OCI-LY1 (cell line): ENCODE measurements around the gene RBPJL.

Source experiments
- H2AFZ ChIP-seq: fragments of 200-600 bp; sonication (generic), shearing (Covaris generic); 2 replicates; pipeline ENCODE4 v1.6.0; 2014; ENCODE audit warnings: antibody characterized with exemption, mild to moderate bottlenecking, low read length
- H3F3A ChIP-seq: fragments of 200-600 bp; sonication (generic), shearing (Covaris generic); 2 replicates; pipeline ENCODE4 v1.6.0; 2014; ENCODE audit warnings: mild to moderate bottlenecking, antibody characterized with exemption, low read length, moderate library complexity; ENCODE audit not compliant: insufficient read depth
- H3K27ac ChIP-seq: fragments of 200-600 bp; sonication (generic); 2 replicates; pipeline ENCODE4 v1.5.1; 2014; ENCODE audit warnings: low read length, mixed run types, mild to moderate bottlenecking, low read depth; ENCODE audit not compliant: poor library complexity, severe bottlenecking
- H3K27me3 ChIP-seq: fragments of 200-600 bp; sonication (generic); 2 replicates; pipeline ENCODE4 v1.6.0; 2014; ENCODE audit warnings: antibody characterized with exemption, mild to moderate bottlenecking, low read length, moderate library complexity; ENCODE audit not compliant: insufficient read depth
- H3K36me3 ChIP-seq: fragments of 200-600 bp; sonication (generic); 2 replicates; pipeline ENCODE4 v1.6.1; 2014; ENCODE audit warnings: mild to moderate bottlenecking, antibody characterized with exemption, low read length, moderate library complexity, mixed read lengths; ENCODE audit not compliant: insufficient read depth
- H3K4me1 ChIP-seq: fragments of 200-600 bp; sonication (generic); 2 replicates; pipeline ENCODE4 v1.5.1; 2014; ENCODE audit warnings: mild to moderate bottlenecking, low read length, moderate library complexity; ENCODE audit not compliant: insufficient read depth, severe bottlenecking
- H3K4me2 ChIP-seq: fragments of 200-600 bp; sonication (generic), shearing (Covaris generic); 2 replicates; pipeline ENCODE4 v1.6.1; 2014; ENCODE audit warnings: low read length
- H3K4me3 ChIP-seq: fragments of 200-600 bp; sonication (generic); 2 replicates; pipeline ENCODE4 v1.5.1; 2014; ENCODE audit warnings: low read length, low read depth, mild to moderate bottlenecking, mixed read lengths; ENCODE audit not compliant: poor library complexity, severe bottlenecking
- H3K79me2 ChIP-seq: fragments of 200-600 bp; shearing (Covaris generic); 2 replicates; pipeline ENCODE4 v1.6.1; 2016; ENCODE audit warnings: mixed run types, low read length, mixed read lengths; ENCODE audit not compliant: insufficient read depth
- H3K9ac ChIP-seq: fragments of 200-600 bp; sonication (generic), shearing (Covaris generic); 2 replicates; pipeline ENCODE4 v1.6.1; 2014; ENCODE audit warnings: mild to moderate bottlenecking, low read length, mixed read lengths
- H3K9me2 ChIP-seq: fragments of 200-600 bp; sonication (generic), shearing (Covaris generic); 2 replicates; pipeline ENCODE4 v1.6.1; 2014; ENCODE audit warnings: low read depth, mild to moderate bottlenecking, low read length, mixed read lengths
- H3K9me3 ChIP-seq: fragments of 200-600 bp; shearing (Covaris generic); 2 replicates; pipeline ENCODE4 v1.6.1; 2014; ENCODE audit warnings: low read length, mixed read lengths
- H4K20me1 ChIP-seq: fragments of 200-600 bp; sonication (generic), shearing (Covaris generic); 2 replicates; pipeline ENCODE4 v1.6.0; 2016; ENCODE audit warnings: mild to moderate bottlenecking, low read length; ENCODE audit not compliant: insufficient read depth
- EZH2 ChIP-seq: fragments of 200-600 bp; sonication (generic), shearing (Covaris generic); IDR thresholded peaks from 2 replicates; pipeline ENCODE4 v1.8.0; 2017; ENCODE audit warnings: borderline replicate concordance, mixed run types, mild to moderate bottlenecking, antibody characterized with exemption, low read length, moderate library complexity, mixed read lengths
- TF ChIP-seq, protein P1 (sequence below): fragments of 200-600 bp; sonication (generic), shearing (Covaris generic); IDR thresholded peaks from 2 replicates; pipeline ENCODE4 v1.5.1; 2017; ENCODE audit warnings: mild to moderate bottlenecking, antibody characterized with exemption, low read length, moderate library complexity, mixed read lengths

RBPJL gene

GRCh38 chr20:45294003-45294368, 12.7 kb upstream of the RBPJL start:
- H4K20me1 ChIP-seq: no peaks in the 10 kb centered on the region
- H3K9me3 ChIP-seq: no peaks in the 10 kb centered on the region
- H3K4me1 ChIP-seq: no peaks in the 10 kb centered on the region
- no peak overlapping the region for H3K4me2 ChIP-seq
- H3K9ac ChIP-seq: no peak overlapping the region
- no peak overlapping the region for H3K4me3 ChIP-seq
- no peaks in the 10 kb centered on the region for H3K36me3 ChIP-seq
- TF ChIP-seq EZH2: no peak
- TF ChIP-seq, protein P1, sequence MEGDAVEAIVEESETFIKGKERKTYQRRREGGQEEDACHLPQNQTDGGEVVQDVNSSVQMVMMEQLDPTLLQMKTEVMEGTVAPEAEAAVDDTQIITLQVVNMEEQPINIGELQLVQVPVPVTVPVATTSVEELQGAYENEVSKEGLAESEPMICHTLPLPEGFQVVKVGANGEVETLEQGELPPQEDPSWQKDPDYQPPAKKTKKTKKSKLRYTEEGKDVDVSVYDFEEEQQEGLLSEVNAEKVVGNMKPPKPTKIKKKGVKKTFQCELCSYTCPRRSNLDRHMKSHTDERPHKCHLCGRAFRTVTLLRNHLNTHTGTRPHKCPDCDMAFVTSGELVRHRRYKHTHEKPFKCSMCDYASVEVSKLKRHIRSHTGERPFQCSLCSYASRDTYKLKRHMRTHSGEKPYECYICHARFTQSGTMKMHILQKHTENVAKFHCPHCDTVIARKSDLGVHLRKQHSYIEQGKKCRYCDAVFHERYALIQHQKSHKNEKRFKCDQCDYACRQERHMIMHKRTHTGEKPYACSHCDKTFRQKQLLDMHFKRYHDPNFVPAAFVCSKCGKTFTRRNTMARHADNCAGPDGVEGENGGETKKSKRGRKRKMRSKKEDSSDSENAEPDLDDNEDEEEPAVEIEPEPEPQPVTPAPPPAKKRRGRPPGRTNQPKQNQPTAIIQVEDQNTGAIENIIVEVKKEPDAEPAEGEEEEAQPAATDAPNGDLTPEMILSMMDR: no peak
- H3K9me2 ChIP-seq: no peaks in the 10 kb centered on the region
- H3K27ac ChIP-seq: no peak overlapping the region
- no peak overlapping the region for H2AFZ ChIP-seq
- H3K27me3 ChIP-seq: no peaks in the 10 kb centered on the region; the same call in 1 of the 2 replicates
- H3K79me2 ChIP-seq: no peaks in the 10 kb centered on the region
- H3F3A ChIP-seq: no peaks in the 10 kb centered on the region

GRCh38 chr20:45294659-45295058, 12.0 kb upstream of the RBPJL start:
- Histone ChIP-seq H3K4me1 (no peaks in the 10 kb centered on the region), H3K36me3 (no peaks in the 10 kb centered on the region), H3K79me2 (no peaks in the 10 kb centered on the region), H2AFZ (no peak overlapping the region), H3K27me3 (no peaks in the 10 kb centered on the region; the same call in 1 of the 2 replicates), H3K9me2 (no peaks in the 10 kb centered on the region), H3K4me3 (no peak overlapping the region), H3K9ac (no peak overlapping the region), H3K9me3 (no peaks in the 10 kb centered on the region), H3F3A (no peaks in the 10 kb centered on the region), H4K20me1 (no peaks in the 10 kb centered on the region), H3K4me2 (no peak overlapping the region), H3K27ac (no peak overlapping the region)
- TF ChIP-seq, protein P1: no peak
- no peak for TF ChIP-seq EZH2

DNA sequence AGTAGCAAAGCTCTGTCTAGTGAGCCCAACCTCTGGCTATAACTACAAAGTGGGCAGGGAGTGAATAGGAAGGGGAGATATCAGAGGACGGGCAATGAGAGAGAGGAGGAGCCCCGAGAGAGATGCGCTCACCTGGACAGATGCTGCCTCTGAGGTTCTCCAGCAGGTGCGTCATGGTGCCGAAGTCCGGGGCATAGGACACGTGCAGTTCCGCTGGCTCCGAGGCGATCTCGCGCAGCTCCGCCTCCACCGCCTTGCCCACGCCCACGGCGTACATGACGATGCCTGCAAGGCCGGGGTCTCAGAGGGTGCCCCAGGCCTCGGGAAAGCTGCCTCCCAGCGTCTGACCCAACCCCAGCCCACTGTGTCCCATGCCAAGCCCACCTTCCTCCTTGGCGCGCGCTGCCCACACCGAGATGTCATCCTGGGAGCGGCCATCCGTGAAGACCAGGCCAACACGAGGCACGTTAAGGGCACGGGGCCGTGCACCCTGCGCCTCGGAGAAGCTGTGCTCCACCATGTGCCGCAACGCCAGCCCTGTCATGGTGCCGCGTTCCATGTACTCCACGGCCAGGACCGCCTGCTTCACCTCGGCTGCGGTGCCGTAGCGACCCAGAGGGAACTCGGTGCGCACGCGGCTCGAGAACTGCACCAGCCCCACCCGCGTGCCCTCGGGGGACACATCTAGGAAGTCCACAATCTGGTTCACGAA, 8.7 kb upstream of the RBPJL start:
- Histone ChIP-seq H3K27me3 (no peaks in the 10 kb centered on the region; the same call in 1 of the 2 replicates), H3K9me3 (no peaks in the 10 kb centered on the region), H3K9me2 (no peaks in the 10 kb centered on the region), H3K4me2 (no peak overlapping the region), H4K20me1 (no peaks in the 10 kb centered on the region), H3F3A (no peaks in the 10 kb centered on the region), H3K4me3 (no peak overlapping the region), H3K27ac (no peak overlapping the region), H3K9ac (no peak overlapping the region), H3K79me2 (no peaks in the 10 kb centered on the region), H2AFZ (no peak overlapping the region), H3K36me3 (no peaks in the 10 kb centered on the region), H3K4me1 (no peaks in the 10 kb centered on the region)
- TF ChIP-seq, protein P1: no peak
- TF ChIP-seq EZH2: no peak
